CD4-positive, alpha-beta T cell treated with Interleukin-4 for 1 hour (primary cell): Measurements from ENCODE around the gene CYP2J2.
"Not testable (repeated sequence)": the region's sequence is repeated elsewhere in the genome, so short reads cannot be mapped to it uniquely, and the experiment has no call there.

Experiments used
- DNase-seq, 2 donors: peaks; one replicate each; pipeline ENCODE4 v3.0.0-alpha.2; 2020 to 2022

CYP2J2 gene

DNA sequence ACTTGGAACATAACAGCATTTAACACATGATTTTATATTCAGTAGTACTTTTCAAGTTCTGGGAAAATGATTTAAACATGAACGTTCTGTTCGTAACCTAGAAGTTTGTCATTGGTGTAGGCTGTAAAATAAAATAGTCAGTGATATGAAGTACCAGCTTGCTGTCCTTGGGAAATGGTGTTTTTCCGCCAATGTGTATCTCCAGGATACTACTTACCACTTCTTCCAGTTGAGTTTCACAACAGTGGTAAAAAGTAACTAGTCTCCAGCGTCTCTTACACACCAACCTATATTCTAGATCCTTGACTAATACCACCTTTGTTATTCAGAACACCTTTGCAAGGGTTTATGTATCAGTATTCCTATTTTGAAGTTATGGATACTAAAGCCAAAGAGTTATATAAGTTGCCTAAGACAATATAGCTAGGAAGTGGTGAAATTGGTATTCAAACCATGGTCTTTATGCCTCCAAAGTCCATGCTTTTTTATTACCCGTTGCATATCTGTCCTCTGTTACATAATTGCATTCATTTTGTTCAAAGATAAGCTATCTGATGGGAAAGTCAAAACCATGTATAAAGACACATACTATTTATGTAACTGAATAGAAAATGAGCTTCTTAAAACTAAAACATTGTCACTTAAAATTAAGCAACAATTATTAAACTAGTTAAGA is 68.8 kb downstream of the CYP2J2 start:
- no peak for DNase-seq

DNA sequence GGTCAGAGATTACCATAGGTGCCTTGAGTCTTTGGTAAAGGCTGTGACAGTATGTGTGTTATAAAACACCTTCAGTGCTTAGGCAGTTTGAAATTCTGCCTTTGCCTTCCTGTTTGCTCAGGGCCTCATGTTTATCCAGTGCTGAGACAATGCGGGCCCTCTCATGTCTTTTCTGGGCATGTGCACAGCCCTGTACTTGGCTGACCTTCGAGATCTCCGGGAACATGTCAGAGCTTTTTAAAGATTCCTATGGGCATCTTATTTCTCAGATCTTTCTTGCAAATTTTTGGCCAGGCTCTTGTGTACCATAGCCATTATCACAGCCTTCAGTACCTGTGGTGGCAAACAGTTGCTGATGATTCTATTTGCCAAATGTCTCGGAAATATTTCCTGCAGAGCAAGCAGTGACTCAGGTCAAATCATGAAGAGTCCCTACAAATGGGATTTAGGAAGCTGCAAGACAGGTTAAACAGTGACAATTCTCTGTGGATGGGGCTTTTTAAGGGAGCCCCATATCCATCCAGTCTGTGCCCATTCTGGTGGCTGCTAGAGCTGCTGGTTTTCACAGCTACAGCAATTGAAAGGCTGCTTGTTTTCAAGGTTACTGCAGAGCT is 69.7 kb downstream of the CYP2J2 start:
- DNase-seq = no peak

DNA sequence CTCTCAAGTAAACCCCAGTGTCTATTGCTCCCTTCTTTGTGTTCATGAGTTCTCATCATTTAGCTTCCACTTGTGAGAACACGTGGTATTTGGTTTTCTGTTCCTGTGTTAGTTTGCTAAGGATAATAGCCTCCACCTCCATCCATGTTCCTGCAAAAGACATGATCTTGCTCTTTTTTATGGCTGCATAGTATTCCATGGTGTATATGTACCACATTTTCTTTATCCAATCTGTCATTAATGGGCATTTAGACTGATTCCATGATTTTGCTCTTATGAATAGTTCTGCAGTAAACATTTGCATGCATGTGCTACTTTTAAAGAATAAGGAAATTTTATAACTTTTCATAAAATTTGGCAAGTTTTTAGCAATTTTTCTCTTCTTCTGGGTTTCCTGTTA is 71.3 kb downstream of the CYP2J2 start:
- DNase-seq = not testable (repeated sequence)

- no peak for DNase-seq
These were observed 74.5 kb downstream of the CYP2J2 start for GRCh38 chr1:59852117-59852516.

DNA sequence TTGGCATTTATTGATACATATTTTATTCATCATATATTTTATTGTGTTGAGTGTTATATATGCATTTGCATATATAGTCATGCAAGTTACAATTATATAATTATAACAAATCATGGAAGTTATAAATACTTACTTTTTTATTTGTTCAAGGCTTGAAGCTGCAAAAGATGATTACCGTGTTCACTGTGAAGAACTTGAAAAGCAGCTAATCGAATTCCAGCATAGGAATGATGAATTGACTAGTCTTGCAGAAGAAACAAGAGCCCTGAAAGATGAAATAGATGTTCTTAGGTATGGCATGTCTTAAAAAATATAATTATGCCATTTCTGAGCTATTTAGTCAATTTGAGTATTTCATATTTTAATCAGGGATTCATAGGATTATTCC is 79.7 kb downstream of the CYP2J2 start:
- DNase-seq = no peak

GRCh38 chr1:59846209-59846894 is 80.2 kb downstream of the CYP2J2 start:
- no peak for DNase-seq

DNA sequence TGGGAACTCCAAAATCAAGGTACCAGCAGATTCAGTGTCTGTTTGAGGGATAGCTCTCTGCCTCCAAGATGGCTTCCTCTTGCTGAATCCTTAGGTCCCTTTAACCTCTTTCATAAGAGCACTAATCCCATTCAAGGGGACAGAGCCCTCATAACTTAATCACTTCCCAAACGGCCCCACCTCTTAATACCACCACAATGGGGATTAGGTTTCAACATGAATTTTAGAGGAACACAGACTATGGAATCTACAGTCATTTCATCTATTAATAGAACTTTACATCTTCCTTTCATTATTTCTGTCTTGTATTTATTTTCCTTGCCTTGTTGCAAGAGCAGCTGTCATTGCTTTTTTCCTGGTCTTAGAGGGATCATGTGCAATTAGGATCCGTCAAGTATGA is 81.5 kb downstream of the CYP2J2 start:
- no peak for DNase-seq
